DOHH2 (cell line): ENCODE results near the gene YAE1.

Experiments
- EZH2phosphoT487 ChIP-seq: fragments of 200-600 bp; sonication (generic); IDR thresholded peaks from 2 replicates; pipeline ENCODE4 v1.6.1; 2017; ENCODE audit warnings: borderline replicate concordance, mild to moderate bottlenecking, antibody characterized with exemption, low read length, moderate library complexity, mixed read lengths
- TF ChIP-seq, protein P1 (sequence below): fragments of 200-600 bp; sonication (generic); IDR thresholded peaks from one replicate; pipeline ENCODE4 v1.5.1; 2014; ENCODE audit warnings: antibody characterized with exemption, mild to moderate bottlenecking, low read depth, low read length; ENCODE audit not compliant: poor library complexity, severe bottlenecking

GRCh38 chr7:39602351-39602750 lies 36.1 kb downstream of the YAE1 start:
- TF ChIP-seq, protein P1, sequence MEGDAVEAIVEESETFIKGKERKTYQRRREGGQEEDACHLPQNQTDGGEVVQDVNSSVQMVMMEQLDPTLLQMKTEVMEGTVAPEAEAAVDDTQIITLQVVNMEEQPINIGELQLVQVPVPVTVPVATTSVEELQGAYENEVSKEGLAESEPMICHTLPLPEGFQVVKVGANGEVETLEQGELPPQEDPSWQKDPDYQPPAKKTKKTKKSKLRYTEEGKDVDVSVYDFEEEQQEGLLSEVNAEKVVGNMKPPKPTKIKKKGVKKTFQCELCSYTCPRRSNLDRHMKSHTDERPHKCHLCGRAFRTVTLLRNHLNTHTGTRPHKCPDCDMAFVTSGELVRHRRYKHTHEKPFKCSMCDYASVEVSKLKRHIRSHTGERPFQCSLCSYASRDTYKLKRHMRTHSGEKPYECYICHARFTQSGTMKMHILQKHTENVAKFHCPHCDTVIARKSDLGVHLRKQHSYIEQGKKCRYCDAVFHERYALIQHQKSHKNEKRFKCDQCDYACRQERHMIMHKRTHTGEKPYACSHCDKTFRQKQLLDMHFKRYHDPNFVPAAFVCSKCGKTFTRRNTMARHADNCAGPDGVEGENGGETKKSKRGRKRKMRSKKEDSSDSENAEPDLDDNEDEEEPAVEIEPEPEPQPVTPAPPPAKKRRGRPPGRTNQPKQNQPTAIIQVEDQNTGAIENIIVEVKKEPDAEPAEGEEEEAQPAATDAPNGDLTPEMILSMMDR, result no peak
- no peak for TF ChIP-seq EZH2phosphoT487
